Breast epithelium (tissue), 3 donors: ENCODE results near the gene PNMT.

ENCODE experiments used
- CTCF ChIP-seq, 3 donors: fragments of 450-650 bp; IDR thresholded peaks; one replicate each; pipeline ENCODE4 v1.5.1; 2016 to 2017; ENCODE audit warnings: antibody characterized with exemption in 3 of 3, mild to moderate bottlenecking in 3 of 3, moderate library complexity in 3 of 3
- POLR2A ChIP-seq: fragments of 450-650 bp; IDR thresholded peaks from one replicate; pipeline ENCODE4 v1.6.1; 2016; ENCODE audit warnings: antibody characterized with exemption, mild to moderate bottlenecking, moderate library complexity
- POLR2AphosphoS5 ChIP-seq, 3 donors: sonication (generic); formaldehyde crosslinking; IDR thresholded peaks; one replicate each; pipeline ENCODE4 v1.6.1; 2017; ENCODE audit warnings: antibody characterized with exemption in 3 of 3

GRCh38 chr17:39660011-39660360, 8.3 kb upstream of the PNMT start:
- TF ChIP-seq CTCF (IDR thresholded peaks at IDR 0.05) (no peak), POLR2A (no peak), POLR2AphosphoS5 (IDR thresholded peaks at IDR 0.05) (no peak)
